ENCODE measurements around the gene CTSW. TPM values are rescaled to one million over a fixed set of nuclear protein-coding genes. Genes with fewer than 3 reads are reported as not detected.

Gene CTSW
- total RNA-seq, 1 donor from 2014 or later = 10.3 TPM

DNA sequence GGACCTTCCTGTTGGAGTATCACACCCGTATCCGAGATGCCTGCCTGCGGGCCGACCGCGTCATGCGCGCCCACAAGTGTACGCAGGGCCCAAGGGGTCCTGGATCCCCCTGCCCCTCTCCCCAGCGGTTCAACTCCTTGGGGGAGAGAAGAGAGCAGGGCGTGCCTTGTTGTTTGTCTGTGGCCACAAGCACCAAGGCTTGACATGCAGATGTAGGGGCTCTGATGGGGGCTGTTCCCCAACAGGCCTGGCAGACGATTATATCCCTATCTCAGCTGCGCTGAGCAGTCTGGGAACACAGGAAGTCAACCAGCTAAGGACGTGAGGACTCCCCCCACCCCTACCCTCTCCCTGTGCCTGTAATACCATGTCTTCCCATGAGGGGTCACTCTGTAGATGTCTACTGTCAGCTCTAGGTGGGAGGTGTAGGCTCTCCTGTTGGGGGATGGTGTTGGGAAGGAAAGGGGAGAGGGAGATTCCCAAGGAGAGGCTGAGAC is 28.5 kb upstream of the CTSW start:
- H3K27ac Mint-ChIP-seq = no peak overlapping the region
- intact Hi-C loops (cut with micrococcal nuclease) = loop anchor here (10.0 kb wide), 2 partner anchors 276 to 766 kb away; partner anchors contain the start of genes CDCA5, EHBP1L1, FAM89B and ZFPL1
- no peak overlapping the region for H3K4me3 Mint-ChIP-seq (ENCODE audit: low read depth)
- H3K4me1 Mint-ChIP-seq (ENCODE audit: low read depth) = peaks cover 10% of the 10 kb centered on the region
- DNase-seq (ENCODE audit: low spot score) = peak; percentile 9
- no peaks in the 10 kb centered on the region for H3K27me3 Mint-ChIP-seq (ENCODE audit: low read depth)
- H3K36me3 Mint-ChIP-seq (ENCODE audit: low read depth) = peaks cover 60% of the 10 kb centered on the region
- peaks cover 9% of the 10 kb centered on the region for H3K9me3 Mint-ChIP-seq

DNA sequence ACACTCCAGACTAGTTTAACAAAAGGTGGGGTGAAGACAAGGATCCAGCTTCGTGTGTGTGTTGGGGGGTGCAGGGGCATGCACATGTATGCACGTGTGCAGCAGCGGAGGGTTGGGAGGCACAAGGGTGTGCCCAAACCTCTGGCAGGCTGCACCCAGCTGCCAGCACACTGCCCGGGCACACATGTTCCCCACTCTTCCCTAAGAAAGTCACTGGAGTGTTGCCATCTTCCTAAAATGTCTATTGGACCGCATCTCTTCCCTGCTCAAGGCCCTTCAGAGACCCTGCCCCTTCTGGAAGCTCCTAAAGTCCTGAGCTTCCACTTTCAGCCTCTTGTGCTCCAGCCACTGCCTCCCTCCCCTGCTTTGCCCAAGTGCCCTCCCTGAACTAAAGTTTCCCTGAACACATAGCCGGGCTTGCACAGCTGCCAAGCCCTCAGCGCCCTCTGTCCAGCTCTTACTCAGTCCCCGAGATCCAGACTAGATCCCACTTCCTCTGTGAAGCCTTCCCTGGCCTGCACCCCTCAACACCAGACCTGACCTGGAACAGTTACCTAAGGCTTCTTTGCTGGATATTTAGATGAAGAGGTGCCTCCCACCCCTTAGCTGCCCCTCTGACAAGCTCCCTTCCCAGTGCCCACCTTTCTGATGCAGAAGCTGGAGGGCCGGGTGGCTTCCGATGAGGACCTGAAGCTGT is 27.7 kb upstream of the CTSW start:
- H3K36me3 Mint-ChIP-seq (ENCODE audit: low read depth) = peaks cover 68% of the 10 kb centered on the region
- peak overlapping the region; percentile 26 for H3K4me3 Mint-ChIP-seq (ENCODE audit: low read depth)
- peaks cover 9% of the 10 kb centered on the region for H3K9me3 Mint-ChIP-seq
- H3K27me3 Mint-ChIP-seq (ENCODE audit: low read depth) = no peaks in the 10 kb centered on the region
- intact Hi-C loops (cut with micrococcal nuclease) = loop anchor here (10.0 kb wide), 2 partner anchors 277 to 767 kb away; partner anchors contain the start of genes CDCA5, EHBP1L1, FAM89B and ZFPL1
- no peak for DNase-seq (ENCODE audit: low spot score)
- H3K27ac Mint-ChIP-seq = no peak overlapping the region
- H3K4me1 Mint-ChIP-seq (ENCODE audit: low read depth) = peaks cover 18% of the 10 kb centered on the region

DNA sequence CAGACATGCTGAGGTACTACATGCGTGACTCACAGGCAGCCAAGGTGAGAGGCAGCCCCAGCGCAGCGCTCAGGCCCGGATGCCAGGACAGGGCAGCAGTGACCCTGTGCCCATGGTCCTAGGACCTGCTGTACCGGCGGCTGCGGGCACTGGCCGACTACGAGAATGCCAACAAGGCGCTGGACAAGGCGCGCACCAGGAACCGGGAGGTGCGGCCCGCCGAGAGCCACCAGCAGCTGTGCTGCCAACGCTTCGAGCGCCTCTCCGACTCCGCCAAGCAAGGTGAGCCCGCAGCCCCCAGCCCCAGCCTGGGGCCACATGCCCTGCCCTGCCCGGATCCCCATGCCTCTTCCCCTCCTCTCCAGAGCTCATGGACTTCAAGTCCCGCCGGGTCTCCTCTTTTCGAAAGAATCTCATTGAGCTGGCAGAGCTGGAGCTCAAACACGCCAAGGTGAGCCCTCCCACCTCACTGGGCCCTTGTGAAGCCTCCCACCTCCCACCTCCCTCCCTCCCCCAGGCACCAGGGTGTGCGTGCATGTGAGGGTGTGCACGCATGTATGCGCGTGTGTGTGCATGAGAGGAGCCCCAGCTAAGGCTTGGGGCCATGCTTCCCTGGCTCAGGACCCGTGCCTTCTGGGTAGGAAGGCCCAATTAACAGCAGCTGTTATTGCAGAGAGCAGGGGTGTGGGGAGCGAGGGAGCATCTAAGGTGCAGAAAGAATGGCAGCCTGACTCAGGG is 27.0 kb upstream of the CTSW start:
- H3K4me1 Mint-ChIP-seq (ENCODE audit: low read depth) = peaks cover 18% of the 10 kb centered on the region
- peaks cover 9% of the 10 kb centered on the region for H3K9me3 Mint-ChIP-seq
- no peak for DNase-seq (ENCODE audit: low spot score)
- intact Hi-C loops (cut with micrococcal nuclease) = loop anchor here (10.0 kb wide), 2 partner anchors 278 to 768 kb away; partner anchors contain the start of genes CDCA5, EHBP1L1, FAM89B and ZFPL1
- H3K27ac Mint-ChIP-seq = no peak overlapping the region
- peak overlapping the region; percentile 26 for H3K4me3 Mint-ChIP-seq (ENCODE audit: low read depth)
- peaks cover 69% of the 10 kb centered on the region for H3K36me3 Mint-ChIP-seq (ENCODE audit: low read depth)
- no peaks in the 10 kb centered on the region for H3K27me3 Mint-ChIP-seq (ENCODE audit: low read depth)

DNA sequence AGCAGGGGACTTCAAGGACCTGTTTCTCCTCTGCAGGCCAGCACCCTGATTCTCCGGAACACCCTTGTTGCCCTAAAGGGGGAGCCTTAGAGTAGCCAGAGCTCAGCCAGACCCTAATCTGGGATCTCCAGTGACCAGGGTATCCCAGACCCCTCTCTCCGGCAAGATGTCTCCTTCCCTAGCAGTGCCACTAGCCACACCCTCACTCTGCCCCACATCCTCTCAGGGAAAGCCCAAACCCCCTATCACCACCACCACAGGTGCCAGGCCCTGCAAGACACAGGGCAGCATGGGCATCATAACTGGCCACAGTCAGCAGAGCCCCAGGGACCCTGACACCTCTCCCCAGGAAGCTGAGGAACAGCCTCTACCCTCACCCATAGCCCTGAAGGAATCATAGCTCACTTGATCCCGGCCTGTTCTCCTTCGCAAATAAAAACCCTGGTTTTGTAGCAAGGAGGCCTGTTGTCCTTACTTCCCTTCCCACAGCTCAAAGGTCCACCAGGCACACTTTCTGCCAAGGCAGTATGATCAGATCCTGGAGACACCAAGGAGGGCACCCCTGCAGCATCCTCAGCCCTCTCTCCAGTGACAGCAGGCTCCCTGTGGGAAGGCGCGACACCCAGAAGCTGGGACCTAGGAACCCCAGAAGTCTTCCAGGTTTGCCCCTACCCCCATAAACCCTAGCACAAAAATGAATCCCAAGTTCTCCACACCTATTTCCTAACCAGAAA is 26.2 kb upstream of the CTSW start:
- Mint-ChIP-seq H3K36me3 (ENCODE audit: low read depth) (peaks cover 72% of the 10 kb centered on the region), H3K4me1 (ENCODE audit: low read depth) (peaks cover 20% of the 10 kb centered on the region), H3K9me3 (peaks cover 9% of the 10 kb centered on the region), H3K27me3 (ENCODE audit: low read depth) (no peaks in the 10 kb centered on the region), H3K4me3 (ENCODE audit: low read depth) (no peak overlapping the region), H3K27ac (no peak overlapping the region)
- no peak for DNase-seq (ENCODE audit: low spot score)
- intact Hi-C loops (cut with micrococcal nuclease) = loop anchor here (10.0 kb wide), 2 partner anchors 279 to 769 kb away; partner anchors contain the start of genes CDCA5, EHBP1L1, FAM89B and ZFPL1

DNA sequence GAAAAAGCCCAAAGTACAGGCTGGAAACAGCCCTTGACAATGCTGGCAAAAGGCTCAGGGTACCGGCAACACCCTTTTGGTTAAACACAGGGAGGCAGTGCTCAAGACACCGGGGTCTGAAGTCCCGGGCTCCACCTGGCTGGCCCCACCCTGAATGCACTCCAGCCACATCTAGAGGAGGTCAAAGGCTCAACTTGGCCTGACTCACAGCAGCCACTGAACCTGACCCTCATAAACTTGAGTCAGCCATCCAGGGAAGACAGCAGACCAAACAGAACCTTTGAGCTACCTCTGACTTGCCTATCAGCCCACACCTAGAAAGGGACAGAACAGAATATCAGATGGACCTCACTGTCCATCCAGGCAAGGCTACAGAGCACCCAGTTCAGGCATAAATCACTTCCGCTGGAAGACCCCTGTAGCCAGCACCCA is 25.5 kb upstream of the CTSW start:
- DNase-seq (ENCODE audit: low spot score) = no peak
- no peak overlapping the region for H3K27ac Mint-ChIP-seq
- H3K27me3 Mint-ChIP-seq (ENCODE audit: low read depth) = no peaks in the 10 kb centered on the region
- peaks cover 9% of the 10 kb centered on the region for H3K9me3 Mint-ChIP-seq
- peaks cover 25% of the 10 kb centered on the region for H3K4me1 Mint-ChIP-seq (ENCODE audit: low read depth)
- peaks cover 72% of the 10 kb centered on the region for H3K36me3 Mint-ChIP-seq (ENCODE audit: low read depth)
- intact Hi-C loops (cut with micrococcal nuclease) = loop anchor here (10.0 kb wide), 2 partner anchors 279 to 769 kb away; partner anchors contain the start of genes CDCA5, EHBP1L1, FAM89B and ZFPL1
- H3K4me3 Mint-ChIP-seq (ENCODE audit: low read depth) = peak overlapping the region; percentile 71

DNA sequence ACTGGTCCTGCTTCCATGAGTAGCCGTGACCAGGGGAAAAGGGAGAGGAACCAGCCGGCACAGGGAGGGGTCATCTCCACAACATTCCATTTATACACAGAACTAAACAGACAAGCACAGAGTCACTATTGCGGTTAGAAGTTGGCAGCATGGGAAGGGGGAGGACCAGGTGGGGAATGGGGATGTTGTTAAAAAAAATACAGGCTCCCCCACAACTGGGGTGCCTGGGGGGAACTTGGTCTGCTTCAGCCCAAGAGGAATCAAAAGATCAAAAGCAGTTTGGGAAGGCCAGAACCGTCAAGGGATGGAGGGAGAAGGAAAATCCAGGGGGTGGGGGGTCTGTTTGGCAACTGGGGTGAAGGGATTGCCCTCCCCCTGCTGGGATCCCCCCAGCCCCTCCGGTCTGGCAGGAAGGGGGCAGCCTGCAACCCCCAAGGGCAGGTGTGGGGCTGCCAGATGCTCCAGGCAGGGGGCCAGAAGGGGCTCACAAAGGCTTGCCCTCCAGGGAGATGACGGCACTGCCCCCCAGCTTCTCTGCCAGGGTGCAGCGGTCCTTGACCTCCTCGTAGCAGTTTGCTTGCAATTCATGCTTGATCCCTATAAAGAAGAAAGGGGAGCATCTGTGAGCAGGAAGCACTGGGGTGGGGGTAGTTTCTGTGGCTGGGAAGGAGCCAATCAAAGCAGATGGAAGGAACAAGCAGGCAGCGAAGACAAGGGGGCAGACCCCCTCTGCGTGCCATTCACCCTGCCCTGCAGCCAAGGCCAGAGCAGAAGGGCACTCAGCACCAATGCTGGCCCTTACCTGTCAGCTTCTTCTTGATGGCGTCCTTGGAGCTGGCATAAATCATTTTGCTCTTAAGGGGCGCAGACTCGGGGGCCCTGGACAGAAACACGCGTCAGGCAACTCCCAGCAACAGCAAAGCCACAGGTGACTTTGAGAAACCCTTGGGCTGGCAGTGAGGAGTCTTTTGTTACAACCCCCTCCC is 24.5 kb upstream of the CTSW start:
- no peaks in the 10 kb centered on the region for H3K27me3 Mint-ChIP-seq (ENCODE audit: low read depth)
- intact Hi-C loops (cut with micrococcal nuclease) = loop anchor here (10.0 kb wide), 2 partner anchors 280 to 770 kb away; partner anchors contain the start of genes CDCA5, EHBP1L1, FAM89B and ZFPL1
- no peak for DNase-seq (ENCODE audit: low spot score)
- H3K4me3 Mint-ChIP-seq (ENCODE audit: low read depth) = peak overlapping the region; percentile 87
- H3K4me1 Mint-ChIP-seq (ENCODE audit: low read depth) = peaks cover 29% of the 10 kb centered on the region
- peaks cover 9% of the 10 kb centered on the region for H3K9me3 Mint-ChIP-seq
- peaks cover 70% of the 10 kb centered on the region for H3K36me3 Mint-ChIP-seq (ENCODE audit: low read depth)
- H3K27ac Mint-ChIP-seq = no peak overlapping the region

DNA sequence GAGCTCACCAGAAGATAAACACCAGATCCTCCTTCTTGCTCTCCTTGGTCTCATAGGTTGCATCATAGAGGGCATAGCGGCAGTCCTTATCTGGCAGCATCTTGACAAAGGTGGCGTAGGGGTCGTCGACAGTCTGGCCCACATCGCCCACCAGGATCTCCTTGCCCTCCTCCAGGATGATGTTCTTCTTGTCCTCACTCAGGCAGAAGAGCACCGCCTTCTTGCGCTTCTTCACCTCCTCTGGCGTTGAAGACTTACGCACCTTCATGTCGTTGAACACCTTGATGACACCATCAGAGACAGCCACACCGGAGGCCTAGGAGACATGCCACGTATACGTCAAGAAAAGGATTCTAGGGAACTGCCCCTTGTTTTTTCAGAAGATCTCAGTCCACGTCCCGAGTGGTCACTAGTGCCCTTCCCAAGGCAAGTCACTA is 23.7 kb upstream of the CTSW start:
- intact Hi-C loops (cut with micrococcal nuclease) = loop anchor here (10.0 kb wide), 2 partner anchors 281 to 771 kb away; partner anchors contain the start of genes CDCA5, EHBP1L1, FAM89B and ZFPL1
- peaks cover 65% of the 10 kb centered on the region for H3K36me3 Mint-ChIP-seq (ENCODE audit: low read depth)
- H3K9me3 Mint-ChIP-seq = peaks cover 9% of the 10 kb centered on the region
- no peaks in the 10 kb centered on the region for H3K27me3 Mint-ChIP-seq (ENCODE audit: low read depth)
- peak overlapping the region; percentile 87 for H3K4me3 Mint-ChIP-seq (ENCODE audit: low read depth)
- H3K4me1 Mint-ChIP-seq (ENCODE audit: low read depth) = peaks cover 29% of the 10 kb centered on the region
- no peak for DNase-seq (ENCODE audit: low spot score)
- no peak overlapping the region for H3K27ac Mint-ChIP-seq

DNA sequence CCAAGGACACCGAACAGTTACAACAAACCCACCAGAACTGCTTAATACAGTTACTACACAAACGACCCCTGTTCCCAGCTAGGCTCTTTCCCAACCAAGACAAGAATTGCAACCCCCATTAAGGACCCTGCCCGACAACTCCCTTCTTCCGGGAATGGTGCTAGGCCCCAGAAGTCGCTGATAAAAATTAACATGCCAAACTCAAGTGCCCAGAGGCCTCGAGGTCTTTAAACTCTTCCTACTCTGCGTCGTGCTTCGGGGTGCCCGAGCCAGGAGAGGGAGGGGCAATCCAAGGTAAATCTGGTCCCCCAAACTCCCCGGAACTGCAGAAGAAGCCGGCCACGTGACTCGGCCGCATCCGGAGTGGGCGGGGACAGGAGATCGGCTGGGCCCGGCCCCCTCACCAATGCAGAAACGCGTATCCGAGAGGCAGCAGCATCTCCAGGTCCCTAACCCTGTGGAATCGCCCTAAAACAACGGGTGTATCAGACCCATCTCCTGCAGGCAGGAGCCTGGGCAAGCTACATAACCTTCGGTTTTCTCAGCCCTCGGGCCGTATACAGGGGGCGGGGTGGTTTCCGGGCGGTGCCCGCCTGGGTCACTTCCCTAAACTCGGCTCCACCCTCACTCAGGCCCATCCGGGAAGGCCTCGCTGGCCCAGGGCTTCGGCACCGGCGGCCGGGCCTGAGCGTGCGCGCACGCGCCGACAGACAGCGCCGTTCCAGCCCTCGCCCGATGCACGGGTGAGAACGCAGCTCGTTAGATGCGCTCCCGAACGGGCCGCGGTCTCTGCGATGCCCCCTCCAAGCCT is 22.7 kb upstream of the CTSW start:
- Mint-ChIP-seq H3K4me1 (ENCODE audit: low read depth) (peaks cover 29% of the 10 kb centered on the region), H3K27ac (peak overlapping the region; percentile 81), H3K9me3 (peaks cover 4% of the 10 kb centered on the region), H3K27me3 (ENCODE audit: low read depth) (no peaks in the 10 kb centered on the region), H3K4me3 (ENCODE audit: low read depth) (peak overlapping the region; percentile 87), H3K36me3 (ENCODE audit: low read depth) (peaks cover 60% of the 10 kb centered on the region)
- intact Hi-C loops (cut with micrococcal nuclease) = loop anchor here (10.0 kb wide), 2 partner anchors 282 to 772 kb away; partner anchors contain the start of genes CDCA5, EHBP1L1, FAM89B and ZFPL1
- DNase-seq (ENCODE audit: low spot score) = peak; percentile 85

DNA sequence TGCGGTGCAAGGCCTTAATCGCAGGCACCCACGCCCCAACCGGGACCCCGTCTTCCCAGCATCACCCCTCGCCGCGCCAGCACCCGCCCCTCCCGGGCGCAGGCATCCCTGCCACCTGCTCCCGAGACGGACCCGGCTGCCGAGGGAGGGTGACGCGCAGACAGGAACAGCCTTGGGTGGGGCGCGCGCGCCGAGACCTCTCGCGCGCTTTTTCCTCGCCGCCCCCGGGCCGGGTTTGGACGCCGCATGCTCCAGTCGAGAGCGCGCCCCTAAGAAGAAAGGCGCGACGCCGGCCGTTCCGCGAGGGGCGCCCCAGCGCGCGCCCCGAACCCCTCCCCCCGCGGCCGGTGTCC is 22.2 kb upstream of the CTSW start:
- Mint-ChIP-seq H3K27ac (no peak overlapping the region), H3K27me3 (ENCODE audit: low read depth) (no peaks in the 10 kb centered on the region), H3K4me1 (ENCODE audit: low read depth) (peaks cover 31% of the 10 kb centered on the region), H3K4me3 (ENCODE audit: low read depth) (peak overlapping the region; percentile 87), H3K36me3 (ENCODE audit: low read depth) (peaks cover 60% of the 10 kb centered on the region), H3K9me3 (no peaks in the 10 kb centered on the region)
- intact Hi-C loops (cut with micrococcal nuclease) = loop anchor here (10.0 kb wide), 2 partner anchors 283 to 773 kb away; partner anchors contain the start of genes CDCA5, EHBP1L1, FAM89B and ZFPL1
- DNase-seq (ENCODE audit: low spot score) = peak; percentile 58

DNA sequence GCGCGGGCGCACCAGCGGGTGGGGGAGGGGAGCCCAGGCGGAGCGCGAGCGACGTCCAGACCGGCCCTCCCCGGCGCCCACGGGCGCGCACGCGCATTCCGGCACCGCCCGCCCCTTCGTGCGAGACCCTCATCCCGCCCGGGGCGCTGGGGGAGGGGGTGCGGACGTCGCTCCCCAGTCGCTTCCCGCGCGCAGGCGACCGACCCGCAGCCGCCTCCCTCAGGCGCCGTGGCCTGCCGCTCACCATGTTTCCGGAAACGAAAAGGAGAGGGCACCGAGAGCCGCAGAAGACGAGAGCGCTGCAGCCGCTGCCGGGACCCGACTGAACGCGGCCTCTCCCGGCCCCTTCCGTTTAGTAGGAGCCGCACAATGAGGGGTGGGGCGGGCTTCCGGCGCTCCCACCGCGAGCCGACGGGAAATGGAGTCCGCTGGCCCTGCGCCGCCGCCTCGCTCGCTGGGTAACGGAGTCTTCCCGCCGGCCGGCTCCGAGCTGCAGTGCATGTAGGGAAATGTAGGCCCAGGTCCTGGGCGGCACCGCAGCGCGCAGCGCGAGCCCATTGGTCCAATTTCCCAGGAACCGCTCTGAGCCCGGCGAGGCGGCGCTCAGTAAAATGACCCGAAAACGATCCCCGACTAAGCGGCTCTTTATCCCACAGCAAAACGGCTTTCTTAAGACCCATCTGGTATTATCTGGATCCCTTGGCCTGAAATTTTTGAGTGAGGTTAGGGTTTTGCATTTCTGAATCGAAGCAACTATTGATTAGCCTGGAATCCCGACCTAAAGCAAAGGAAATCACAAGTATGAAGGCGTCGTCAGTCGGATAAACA is 21.6 kb upstream of the CTSW start, which contains the start of gene CFL1:
TSS of gene CFL1 (minus strand) at position 328 of the 828 bp plus-strand sequence. CDS start at position 247, 81 bp downstream.
- Mint-ChIP-seq H3K4me3 (ENCODE audit: low read depth) (peak within 1 kb of the TSS; percentile 94), H3K27ac (peak within 1 kb of the TSS; percentile 97), H3K9me3 (no peaks in the 10 kb centered on the region), H3K4me1 (ENCODE audit: low read depth) (peaks cover 36% of the 10 kb centered on the region), H3K27me3 (ENCODE audit: low read depth) (no peaks in the 10 kb centered on the region), H3K36me3 (ENCODE audit: low read depth) (peaks cover 61% of the 10 kb centered on the region)
- intact Hi-C loops (cut with micrococcal nuclease) = loop anchor here (1.0 to 10.0 kb wide), 5 partner anchors 32 to 773 kb away; partner anchors contain the start of genes CCDC85B, CDCA5, EHBP1L1 and FAM89B
- DNase-seq (ENCODE audit: low spot score) = peak; percentile 98
